Fibroblast of mammary gland (primary cell): Measurements from ENCODE around the gene NFIA.
A peak's percentile ranks its signal among the peaks of the same experiment; 100 is the strongest.

Experiments used
- DNase-seq: peaks from one replicate; pipeline ENCODE4 v3.0.0-alpha.2; 2010; ENCODE audit warnings: low read depth
- H3K4me3 ChIP-seq: 2 replicates; pipeline ENCODE4 v1.5.1; 2011; ENCODE audit warnings: low read depth, mild to moderate bottlenecking, low read length, moderate library complexity; ENCODE audit not compliant: control insufficient read depth
- TF ChIP-seq, protein P1 (sequence below): conservative IDR thresholded peaks from 2 replicates; pipeline ENCODE4 v1.5.1; 2011; ENCODE audit warnings: low read depth, low read length, inconsistent platforms; ENCODE audit not compliant: control insufficient read depth, insufficient read depth

The NFIA gene

DNA sequence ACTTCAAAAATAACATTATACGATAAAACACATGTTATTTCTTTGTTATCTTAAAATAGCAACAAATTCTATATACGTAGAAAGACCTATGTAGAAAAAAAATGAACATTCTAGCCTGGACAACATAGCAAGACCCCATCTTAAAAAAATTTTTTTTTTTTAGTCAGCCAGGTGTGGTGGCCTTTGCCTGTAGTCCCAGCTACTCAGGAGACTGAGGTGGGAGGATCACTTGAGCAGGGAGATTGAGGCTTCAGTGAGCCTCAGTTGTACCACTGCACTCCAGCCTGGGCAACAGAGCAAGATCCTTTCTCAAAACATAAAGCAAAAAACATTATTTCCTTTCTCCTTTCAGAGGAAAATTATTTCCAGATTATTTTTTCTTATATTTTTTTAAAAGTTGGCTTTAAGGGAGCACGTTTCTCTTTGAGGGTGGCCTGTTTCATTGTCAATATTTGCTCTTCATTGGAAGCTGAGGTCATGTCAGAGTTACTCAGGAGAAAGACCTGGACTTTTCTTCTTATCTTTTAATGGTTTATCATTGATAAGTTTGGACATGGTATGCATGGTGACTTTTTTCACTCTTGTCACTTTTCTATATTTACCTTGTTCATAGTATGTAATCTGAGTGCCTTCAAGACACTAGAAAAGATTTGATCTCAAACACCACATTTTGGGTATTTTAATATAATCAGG, 32.0 kb downstream of the NFIA start:
- H3K4me3 ChIP-seq: no peak overlapping the region
- TF ChIP-seq, protein P1, sequence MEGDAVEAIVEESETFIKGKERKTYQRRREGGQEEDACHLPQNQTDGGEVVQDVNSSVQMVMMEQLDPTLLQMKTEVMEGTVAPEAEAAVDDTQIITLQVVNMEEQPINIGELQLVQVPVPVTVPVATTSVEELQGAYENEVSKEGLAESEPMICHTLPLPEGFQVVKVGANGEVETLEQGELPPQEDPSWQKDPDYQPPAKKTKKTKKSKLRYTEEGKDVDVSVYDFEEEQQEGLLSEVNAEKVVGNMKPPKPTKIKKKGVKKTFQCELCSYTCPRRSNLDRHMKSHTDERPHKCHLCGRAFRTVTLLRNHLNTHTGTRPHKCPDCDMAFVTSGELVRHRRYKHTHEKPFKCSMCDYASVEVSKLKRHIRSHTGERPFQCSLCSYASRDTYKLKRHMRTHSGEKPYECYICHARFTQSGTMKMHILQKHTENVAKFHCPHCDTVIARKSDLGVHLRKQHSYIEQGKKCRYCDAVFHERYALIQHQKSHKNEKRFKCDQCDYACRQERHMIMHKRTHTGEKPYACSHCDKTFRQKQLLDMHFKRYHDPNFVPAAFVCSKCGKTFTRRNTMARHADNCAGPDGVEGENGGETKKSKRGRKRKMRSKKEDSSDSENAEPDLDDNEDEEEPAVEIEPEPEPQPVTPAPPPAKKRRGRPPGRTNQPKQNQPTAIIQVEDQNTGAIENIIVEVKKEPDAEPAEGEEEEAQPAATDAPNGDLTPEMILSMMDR: no peak
- DNase-seq: no peak

DNA sequence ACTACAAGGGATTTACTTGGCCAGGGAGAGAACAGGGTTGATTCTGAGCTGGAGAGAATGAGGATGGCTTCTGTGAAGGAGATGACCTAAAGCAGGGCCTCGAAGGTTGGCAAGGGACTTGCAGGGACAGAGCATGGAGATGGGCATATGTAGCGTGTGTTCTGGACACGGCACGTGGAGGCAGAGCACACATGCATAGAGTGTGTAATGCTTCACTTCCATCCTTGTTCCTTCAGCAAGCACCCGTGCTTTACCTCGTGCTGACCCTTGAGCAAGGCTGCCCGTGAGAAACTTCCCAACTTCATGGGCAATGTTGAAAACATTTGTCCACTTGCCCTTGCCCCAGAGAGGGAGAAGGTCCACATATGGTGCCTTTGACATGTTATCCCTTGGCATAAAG, 33.1 kb downstream of the NFIA start:
- no peak for DNase-seq
- TF ChIP-seq, protein P1: no peak
- H3K4me3 ChIP-seq: no peak overlapping the region

DNA sequence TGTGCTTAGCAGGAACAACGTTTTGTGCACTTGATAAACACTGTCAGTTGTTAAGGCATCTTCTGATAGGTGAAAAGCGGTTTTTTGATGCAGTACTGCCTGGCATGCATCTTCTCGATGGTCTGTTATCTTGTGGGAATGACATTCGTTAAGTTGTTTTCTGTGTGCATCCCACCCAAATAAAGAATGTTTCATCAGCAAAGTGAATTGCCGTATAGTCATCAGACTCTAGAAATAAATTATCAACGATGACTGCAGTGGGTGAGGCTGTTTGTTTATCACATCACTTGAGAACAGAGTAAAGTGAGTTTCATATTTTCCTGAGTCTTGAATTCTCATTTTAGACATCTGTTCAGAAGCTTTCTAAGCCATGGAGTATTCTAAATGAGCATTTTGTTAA, 34.1 kb downstream of the NFIA start:
- no peak overlapping the region for H3K4me3 ChIP-seq
- DNase-seq: peak; percentile 59
- TF ChIP-seq, protein P1: no peak

DNA sequence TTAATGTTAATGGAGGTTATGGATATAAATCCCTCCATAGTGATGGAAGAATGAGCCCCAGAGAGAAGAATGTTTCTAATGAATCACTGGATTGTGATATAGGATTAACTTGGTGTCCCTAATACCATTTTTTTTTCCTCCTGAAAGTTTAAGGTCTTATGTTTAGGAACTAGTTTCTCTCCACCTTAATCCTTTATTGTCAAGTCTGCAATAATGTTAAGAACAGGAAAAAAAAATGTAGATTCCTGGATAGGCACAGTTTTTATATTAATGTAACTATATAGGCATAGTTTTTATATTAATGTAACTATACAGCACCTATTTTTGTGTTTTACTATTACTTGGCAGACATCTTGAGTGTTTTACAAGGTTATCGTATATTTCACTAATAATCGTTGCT, 34.9 kb downstream of the NFIA start:
- no peak for DNase-seq
- TF ChIP-seq, protein P1: no peak

DNA sequence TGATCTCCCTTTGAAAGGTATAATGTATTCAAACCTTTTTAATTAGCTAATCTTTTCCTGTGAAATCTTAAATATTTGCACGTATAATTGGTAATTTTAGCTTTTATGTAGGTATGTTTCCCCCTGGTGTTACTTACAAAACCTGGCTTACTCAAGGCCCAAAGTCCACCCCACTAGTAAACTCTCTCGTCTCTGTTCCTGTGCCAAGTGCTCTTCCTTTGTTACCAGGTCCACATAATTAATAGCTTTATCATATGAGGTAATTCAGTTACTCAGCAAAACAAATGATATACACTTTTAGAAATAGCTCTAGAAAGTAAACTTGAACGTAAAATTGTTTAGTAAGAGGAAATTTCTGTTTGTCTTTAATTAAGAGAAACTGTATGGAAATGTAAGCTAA, 36.7 kb downstream of the NFIA start:
- H3K4me3 ChIP-seq: no peak overlapping the region
- DNase-seq: peak; percentile 58
- TF ChIP-seq, protein P1: no peak

More for the DNA sequence above, 34.9 kb downstream of the NFIA start:
- H3K4me3 ChIP-seq: no peak overlapping the region

DNA sequence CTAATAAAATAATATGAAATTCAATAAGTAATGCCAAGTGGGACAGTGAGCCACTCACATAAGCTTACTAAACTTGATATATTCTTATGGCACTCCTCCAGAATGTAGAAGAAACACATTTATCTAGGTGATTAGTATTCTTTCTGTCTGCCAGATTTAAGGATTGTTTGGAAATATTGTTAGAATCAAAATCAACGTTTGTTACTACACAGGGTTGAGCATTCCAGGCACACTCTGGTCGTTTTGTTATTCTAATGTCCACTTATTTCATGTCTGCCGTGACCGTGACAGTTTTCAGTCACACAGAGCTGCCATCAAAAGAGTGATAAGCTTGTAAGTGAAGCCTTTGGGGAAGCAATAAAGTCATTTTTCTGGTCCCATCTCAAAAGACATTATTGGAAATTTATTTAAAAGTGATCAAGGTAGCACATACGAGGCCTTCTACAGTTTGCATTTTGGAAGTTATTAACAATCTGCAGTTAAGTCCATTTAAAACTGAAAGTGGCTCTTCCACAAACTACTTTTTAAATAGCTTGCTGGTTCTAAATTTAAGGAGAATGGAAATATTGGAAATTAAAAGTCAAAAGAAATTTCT, 38.0 kb downstream of the NFIA start:
- H3K4me3 ChIP-seq: no peak overlapping the region
- TF ChIP-seq, protein P1: no peak
- no peak for DNase-seq
